ENCODE data around the gene CROCC.
A peak's percentile ranks its signal among the peaks of the same experiment; 100 is the strongest.
"Not testable (repeated sequence)": the region's sequence is repeated elsewhere in the genome, so short reads cannot be mapped to it uniquely, and the experiment has no call there.

Gene CROCC, protein sequence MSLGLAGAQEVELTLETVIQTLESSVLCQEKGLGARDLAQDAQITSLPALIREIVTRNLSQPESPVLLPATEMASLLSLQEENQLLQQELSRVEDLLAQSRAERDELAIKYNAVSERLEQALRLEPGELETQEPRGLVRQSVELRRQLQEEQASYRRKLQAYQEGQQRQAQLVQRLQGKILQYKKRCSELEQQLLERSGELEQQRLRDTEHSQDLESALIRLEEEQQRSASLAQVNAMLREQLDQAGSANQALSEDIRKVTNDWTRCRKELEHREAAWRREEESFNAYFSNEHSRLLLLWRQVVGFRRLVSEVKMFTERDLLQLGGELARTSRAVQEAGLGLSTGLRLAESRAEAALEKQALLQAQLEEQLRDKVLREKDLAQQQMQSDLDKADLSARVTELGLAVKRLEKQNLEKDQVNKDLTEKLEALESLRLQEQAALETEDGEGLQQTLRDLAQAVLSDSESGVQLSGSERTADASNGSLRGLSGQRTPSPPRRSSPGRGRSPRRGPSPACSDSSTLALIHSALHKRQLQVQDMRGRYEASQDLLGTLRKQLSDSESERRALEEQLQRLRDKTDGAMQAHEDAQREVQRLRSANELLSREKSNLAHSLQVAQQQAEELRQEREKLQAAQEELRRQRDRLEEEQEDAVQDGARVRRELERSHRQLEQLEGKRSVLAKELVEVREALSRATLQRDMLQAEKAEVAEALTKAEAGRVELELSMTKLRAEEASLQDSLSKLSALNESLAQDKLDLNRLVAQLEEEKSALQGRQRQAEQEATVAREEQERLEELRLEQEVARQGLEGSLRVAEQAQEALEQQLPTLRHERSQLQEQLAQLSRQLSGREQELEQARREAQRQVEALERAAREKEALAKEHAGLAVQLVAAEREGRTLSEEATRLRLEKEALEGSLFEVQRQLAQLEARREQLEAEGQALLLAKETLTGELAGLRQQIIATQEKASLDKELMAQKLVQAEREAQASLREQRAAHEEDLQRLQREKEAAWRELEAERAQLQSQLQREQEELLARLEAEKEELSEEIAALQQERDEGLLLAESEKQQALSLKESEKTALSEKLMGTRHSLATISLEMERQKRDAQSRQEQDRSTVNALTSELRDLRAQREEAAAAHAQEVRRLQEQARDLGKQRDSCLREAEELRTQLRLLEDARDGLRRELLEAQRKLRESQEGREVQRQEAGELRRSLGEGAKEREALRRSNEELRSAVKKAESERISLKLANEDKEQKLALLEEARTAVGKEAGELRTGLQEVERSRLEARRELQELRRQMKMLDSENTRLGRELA (N-terminal part only)

DNA sequence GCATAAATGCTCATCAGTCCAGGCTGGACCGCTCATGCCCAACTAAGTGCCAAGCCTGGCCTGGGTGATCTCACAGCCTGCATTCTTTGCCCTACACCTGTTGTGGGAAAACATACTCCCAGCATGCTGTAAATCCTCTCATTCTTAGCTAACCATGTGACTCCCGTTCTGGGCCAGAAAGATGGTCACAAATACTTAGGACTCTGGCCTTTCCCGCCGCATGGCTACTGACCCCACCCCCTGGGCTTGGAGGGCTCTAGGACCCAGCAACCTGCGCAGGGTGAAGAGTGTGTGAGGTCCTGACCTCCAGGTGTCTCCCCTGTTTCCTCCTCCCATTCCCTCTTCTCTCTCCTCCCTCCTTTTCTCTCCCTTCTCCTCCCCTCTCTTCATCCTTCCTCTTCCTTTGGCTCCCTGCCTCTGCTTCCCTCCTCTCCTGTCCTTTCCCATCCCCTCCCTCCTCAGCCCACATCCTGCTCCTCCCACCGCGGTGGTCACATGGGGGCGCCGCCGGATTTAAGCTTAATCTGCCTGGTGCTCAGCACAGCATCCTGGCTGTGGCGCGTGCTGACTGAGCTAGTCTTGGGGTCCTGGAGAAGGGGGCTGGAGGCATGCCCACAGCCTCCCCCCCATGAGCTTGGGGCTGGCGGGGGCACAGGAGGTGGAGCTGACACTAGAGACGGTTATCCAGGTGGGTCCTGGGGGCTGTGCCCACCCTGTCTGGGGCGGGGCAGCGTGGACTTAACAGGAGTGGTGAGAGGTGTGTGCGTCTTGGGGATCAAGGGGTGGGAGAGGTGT lies at the start of gene CROCC:
Gene CROCC (plus strand): TSS at position 541 of the 795 bp plus-strand sequence. CDS start 88 bp downstream, at position 629.
- H3K27me3 ChIP-seq (ENCODE audit: low read depth, low read length): no peaks in the 10 kb centered on the region
- H3K4me3 ChIP-seq (ENCODE audit: low read depth in 1 of 2, low read length in 2 of 2): no peak within 1 kb of the TSS
- peaks cover 0 to 8% of the 10 kb centered on the region in 2 donors for H3K4me1 ChIP-seq (ENCODE audit: control insufficient read depth in 1 of 2, insufficient read depth in 2 of 2, low read length in 2 of 2)
- H3K27ac ChIP-seq (ENCODE audit: low read length): no peak within 1 kb of the TSS
- no peaks in the 10 kb centered on the region for H3K9me3 ChIP-seq (ENCODE audit: control insufficient read depth in 1 of 2, low read length in 2 of 2)
- H3K36me3 ChIP-seq (ENCODE audit: control insufficient read depth in 1 of 2, insufficient read depth in 2 of 2, low read length in 2 of 2): no peaks in the 10 kb centered on the region

DNA sequence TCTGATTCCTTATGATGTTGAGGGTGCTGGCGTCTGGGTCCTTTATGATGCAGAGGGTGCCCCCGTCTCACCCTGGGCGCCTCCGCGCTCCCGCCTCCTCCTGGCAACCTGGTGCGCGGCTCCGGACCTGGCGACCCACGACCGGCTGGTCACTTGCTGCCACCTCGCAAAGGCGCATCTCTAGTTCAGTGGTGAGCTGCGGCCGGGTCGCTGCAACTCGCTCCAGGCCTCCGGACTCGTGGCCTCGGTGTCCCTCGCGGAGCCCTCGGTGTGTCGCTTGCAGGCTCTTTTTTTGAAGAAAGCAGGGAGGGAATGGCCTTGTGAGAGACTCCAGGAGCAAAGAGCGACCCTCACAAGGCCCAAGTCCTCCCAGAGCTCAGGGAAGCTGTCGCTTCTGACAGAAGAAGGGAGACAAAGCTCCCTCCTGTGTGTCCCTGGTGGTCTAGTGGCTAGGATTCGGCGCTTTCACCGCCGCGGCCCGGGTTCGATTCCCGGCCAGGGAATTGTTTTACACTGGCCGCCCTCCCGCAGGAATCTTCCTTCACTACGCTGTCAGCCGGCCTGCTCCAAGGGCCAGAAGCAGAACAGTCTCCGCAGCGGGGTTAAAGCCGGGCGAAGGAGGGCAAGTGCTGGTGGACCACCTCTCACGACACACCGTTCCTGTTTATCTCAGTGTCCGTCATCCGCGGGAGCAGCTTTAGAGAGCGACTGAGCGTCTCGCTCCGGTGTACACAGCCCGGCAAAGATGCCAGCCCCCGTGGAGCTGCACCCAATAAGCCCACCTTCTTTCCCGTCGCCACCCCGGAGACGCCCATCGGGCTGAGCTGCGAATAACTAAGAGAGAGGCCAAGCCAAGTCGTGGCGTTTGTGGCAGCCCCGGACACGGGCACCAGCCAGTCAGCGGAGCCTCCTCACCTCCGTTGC lies 49.3 kb upstream of the CROCC start:
- not testable (repeated sequence) for H3K27me3 ChIP-seq (ENCODE audit: low read depth, low read length); H3K27ac ChIP-seq (ENCODE audit: low read length); H3K9me3 ChIP-seq (ENCODE audit: control insufficient read depth in 1 of 2, low read length in 2 of 2); H3K36me3 ChIP-seq (ENCODE audit: control insufficient read depth in 1 of 2, insufficient read depth in 2 of 2, low read length in 2 of 2)
- Histone ChIP-seq H3K4me3 (ENCODE audit: low read depth in 1 of 2, low read length in 2 of 2) (peak overlapping the region in 1 of 2 donors; percentile 45), H3K4me1 (ENCODE audit: control insufficient read depth in 1 of 2, insufficient read depth in 2 of 2, low read length in 2 of 2) (peaks cover 0 to 12% of the 10 kb centered on the region in 2 donors)

DNA sequence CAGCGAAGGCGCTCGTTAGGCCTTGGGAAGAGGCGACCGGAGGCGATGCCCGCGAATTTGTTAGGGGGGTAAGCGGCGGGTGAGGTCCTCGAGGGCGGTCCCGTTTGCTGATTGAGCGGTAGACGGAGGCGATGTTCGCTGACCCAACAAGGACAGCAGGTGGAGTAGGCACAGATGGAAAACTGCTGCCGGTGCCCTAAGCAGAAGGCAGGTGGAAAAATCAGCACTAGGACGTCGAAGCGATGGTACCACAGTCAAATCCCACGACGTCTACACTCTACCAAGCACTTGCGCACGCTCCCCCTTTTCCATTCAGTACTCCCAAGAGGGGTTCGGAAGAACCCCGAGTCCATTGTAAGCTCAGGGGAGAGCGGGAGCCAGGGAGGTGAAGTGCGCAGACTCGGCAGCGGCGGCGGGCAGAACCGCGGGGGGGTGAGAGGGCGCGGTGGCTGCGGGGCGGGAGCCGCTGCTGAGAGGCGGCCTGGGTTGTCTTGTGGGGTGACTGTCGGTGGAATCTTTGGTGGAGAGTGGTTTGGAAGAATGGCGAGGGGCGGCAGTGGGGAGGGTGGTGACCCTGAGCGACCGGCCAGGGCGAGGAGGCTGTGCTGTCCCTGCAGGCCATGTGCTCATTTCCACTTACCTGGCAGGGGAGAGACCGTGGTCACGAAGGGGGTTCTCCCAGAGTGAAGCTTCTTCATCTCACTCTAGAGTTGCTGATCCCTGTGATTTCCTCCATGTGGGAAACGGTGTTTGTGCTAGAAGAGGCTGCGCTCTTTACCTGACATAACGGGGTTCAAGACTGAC lies 48.5 kb upstream of the CROCC start:
- not testable (repeated sequence) for H3K27ac ChIP-seq (ENCODE audit: low read length); H3K9me3 ChIP-seq (ENCODE audit: control insufficient read depth in 1 of 2, low read length in 2 of 2); H3K36me3 ChIP-seq (ENCODE audit: control insufficient read depth in 1 of 2, insufficient read depth in 2 of 2, low read length in 2 of 2); H3K27me3 ChIP-seq (ENCODE audit: low read depth, low read length)
- Histone ChIP-seq H3K4me1 (ENCODE audit: control insufficient read depth in 1 of 2, insufficient read depth in 2 of 2, low read length in 2 of 2) (peaks cover 0 to 12% of the 10 kb centered on the region in 2 donors), H3K4me3 (ENCODE audit: low read depth in 1 of 2, low read length in 2 of 2) (peak overlapping the region in 1 of 2 donors; percentile 45)

DNA sequence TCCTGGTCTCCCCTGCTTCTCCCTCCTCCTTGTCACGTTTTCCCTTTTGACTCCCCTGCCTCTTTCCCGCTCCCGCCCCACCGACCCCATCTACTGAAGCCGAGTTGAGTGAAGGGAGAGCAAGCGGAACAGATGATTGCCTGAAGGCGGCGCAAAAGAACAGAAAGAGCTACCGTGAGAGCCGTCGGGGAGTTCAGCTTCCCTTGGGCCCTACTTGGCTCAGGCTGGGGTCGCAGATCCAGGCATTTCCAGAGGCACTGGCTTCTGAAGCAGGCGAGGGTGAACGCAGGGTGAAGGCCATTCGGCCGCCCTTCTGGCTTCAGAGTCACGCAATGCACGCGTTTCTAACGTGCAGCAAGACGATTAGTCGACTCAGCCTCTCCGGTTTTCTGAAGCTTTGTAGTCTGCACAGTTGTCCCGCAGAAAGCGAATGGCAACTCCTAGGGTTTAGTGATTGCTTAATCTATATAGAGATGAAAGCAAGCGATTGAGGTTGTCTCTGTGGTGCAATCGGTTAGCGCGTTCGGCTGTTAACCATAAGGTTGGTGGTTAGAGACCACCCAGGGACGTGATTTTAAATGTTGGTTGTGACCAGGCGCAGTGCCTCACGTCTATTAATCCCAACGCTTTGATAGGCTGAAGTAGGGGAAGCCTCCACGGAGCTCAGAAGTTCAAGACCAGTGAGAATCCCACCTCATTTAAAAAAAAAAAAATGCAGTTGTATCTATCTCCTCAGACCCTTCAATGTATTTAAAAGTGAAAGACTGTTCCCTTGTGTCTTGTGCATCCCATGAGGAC lies 46.6 kb upstream of the CROCC start:
- not testable (repeated sequence) for H3K36me3 ChIP-seq (ENCODE audit: control insufficient read depth in 1 of 2, insufficient read depth in 2 of 2, low read length in 2 of 2); H3K4me3 ChIP-seq (ENCODE audit: low read depth in 1 of 2, low read length in 2 of 2); H3K9me3 ChIP-seq (ENCODE audit: control insufficient read depth in 1 of 2, low read length in 2 of 2); H3K27me3 ChIP-seq (ENCODE audit: low read depth, low read length); H3K27ac ChIP-seq (ENCODE audit: low read length)
- H3K4me1 ChIP-seq (ENCODE audit: control insufficient read depth in 1 of 2, insufficient read depth in 2 of 2, low read length in 2 of 2): peaks cover 0 to 12% of the 10 kb centered on the region in 2 donors

DNA sequence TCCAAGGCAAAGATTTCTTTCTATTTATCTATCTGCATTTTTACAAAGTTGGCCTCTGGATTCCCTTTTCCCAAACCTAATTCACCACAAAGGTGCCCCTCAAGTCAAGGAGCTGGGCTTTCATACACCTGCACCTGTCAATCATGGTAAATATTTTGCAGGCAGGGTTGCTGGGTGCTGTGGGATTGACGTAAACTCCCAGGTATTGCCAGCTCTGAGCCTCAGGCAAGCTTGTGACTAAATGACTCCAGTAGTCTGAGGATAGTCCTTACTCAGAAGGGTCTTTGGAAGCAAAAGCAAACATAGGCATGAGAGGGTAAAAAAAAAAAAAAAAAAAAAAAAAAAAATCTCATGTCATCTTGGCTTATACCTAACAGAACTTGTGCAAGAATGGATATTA lies 40.0 kb upstream of the CROCC start:
- not testable (repeated sequence) for H3K27me3 ChIP-seq (ENCODE audit: low read depth, low read length); H3K27ac ChIP-seq (ENCODE audit: low read length)

DNA sequence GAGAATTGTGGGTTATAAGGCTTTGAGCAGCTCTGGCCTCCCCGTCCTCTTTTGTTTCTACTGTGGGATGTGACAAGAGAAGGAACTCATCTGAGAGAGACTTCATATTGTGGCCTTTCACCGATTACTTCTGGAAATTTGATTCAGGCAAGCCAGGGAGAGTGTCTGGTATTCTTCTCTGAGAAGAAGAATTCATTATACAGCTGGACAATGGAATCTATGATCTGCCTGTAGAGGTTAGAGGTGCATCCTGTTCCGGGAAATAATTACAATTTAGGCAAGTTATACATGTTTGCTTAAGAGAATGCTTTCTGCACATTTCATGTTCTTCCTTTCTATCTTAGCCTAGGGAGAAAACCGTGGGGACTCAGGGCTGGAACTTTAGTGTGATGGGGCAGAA lies 38.7 kb upstream of the CROCC start:
- Histone ChIP-seq H3K27me3 (ENCODE audit: low read depth, low read length) (no peaks in the 10 kb centered on the region), H3K27ac (ENCODE audit: low read length) (no peak overlapping the region), H3K36me3 (ENCODE audit: control insufficient read depth in 1 of 2, insufficient read depth in 2 of 2, low read length in 2 of 2) (no peaks in the 10 kb centered on the region), H3K9me3 (ENCODE audit: control insufficient read depth in 1 of 2, low read length in 2 of 2) (no peaks in the 10 kb centered on the region), H3K4me1 (ENCODE audit: control insufficient read depth in 1 of 2, insufficient read depth in 2 of 2, low read length in 2 of 2) (no peaks in the 10 kb centered on the region), H3K4me3 (ENCODE audit: low read depth in 1 of 2, low read length in 2 of 2) (no peak overlapping the region)

More for the DNA sequence above, 40.0 kb upstream of the CROCC start:
- not testable (repeated sequence) for H3K4me3 ChIP-seq (ENCODE audit: low read depth in 1 of 2, low read length in 2 of 2); H3K9me3 ChIP-seq (ENCODE audit: control insufficient read depth in 1 of 2, low read length in 2 of 2); H3K4me1 ChIP-seq (ENCODE audit: control insufficient read depth in 1 of 2, insufficient read depth in 2 of 2, low read length in 2 of 2); H3K36me3 ChIP-seq (ENCODE audit: control insufficient read depth in 1 of 2, insufficient read depth in 2 of 2, low read length in 2 of 2)

DNA sequence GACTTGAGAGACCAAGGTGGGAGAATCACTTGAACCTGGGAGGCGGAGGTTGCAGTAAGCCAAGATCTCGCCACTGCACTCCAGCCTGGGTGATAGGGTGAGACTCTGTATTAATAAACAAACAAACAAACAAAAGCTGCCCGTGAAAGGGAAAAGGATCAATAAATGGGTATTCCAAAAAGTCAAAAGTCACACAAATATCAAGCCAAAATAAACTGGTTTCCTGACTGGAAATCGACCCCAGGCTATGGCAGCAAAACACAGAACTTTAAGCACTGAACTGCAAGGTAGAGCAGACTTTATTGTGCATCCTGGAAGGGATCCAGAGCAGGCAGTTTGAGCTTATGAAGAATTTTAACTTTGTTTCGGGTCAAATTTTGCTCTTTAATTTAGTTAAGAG lies 37.2 kb upstream of the CROCC start:
- not testable (repeated sequence) for H3K36me3 ChIP-seq (ENCODE audit: control insufficient read depth in 1 of 2, insufficient read depth in 2 of 2, low read length in 2 of 2); H3K9me3 ChIP-seq (ENCODE audit: control insufficient read depth in 1 of 2, low read length in 2 of 2); H3K27ac ChIP-seq (ENCODE audit: low read length); H3K4me3 ChIP-seq (ENCODE audit: low read depth in 1 of 2, low read length in 2 of 2); H3K27me3 ChIP-seq (ENCODE audit: low read depth, low read length); H3K4me1 ChIP-seq (ENCODE audit: control insufficient read depth in 1 of 2, insufficient read depth in 2 of 2, low read length in 2 of 2)

DNA sequence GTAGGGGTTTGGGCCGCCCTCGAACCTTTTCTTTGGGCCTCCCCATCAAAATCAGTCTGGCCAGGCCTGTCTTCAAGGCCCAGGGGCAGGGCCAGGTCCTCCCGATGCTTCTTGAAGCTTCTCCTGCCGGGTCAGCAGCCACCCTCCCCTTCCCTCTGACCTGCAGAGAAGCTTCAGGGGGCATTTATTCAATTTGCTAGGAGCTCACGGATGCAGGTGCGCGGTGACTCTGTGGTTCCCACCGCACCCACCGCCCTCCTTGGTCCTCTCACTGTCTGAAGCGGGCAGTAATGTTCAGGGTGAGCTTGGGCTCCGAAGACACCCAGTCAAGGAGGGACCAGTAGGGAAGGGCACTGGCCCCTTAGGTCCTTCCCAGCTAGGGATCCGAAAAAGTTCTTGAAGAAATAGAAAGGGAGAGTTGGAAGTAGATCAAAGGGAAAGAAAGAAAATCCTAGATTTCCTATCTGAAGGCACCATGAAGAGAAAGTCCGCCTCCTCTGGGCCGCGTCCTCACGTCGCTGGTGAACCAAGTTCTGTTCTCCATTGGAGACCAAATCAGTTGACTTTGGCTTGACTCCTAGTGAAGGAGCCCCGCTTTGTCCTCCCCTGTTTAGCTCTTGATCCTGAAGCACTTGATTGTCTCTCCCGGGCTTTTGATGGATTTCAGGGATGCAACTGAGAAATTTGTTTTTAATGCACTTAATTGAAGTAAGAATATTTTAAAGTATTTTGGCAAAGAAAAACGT lies 34.7 kb upstream of the CROCC start:
- no peaks in the 10 kb centered on the region for H3K36me3 ChIP-seq (ENCODE audit: control insufficient read depth in 1 of 2, insufficient read depth in 2 of 2, low read length in 2 of 2)
- H3K9me3 ChIP-seq (ENCODE audit: control insufficient read depth in 1 of 2, low read length in 2 of 2): no peaks in the 10 kb centered on the region
- no peaks in the 10 kb centered on the region for H3K4me1 ChIP-seq (ENCODE audit: control insufficient read depth in 1 of 2, insufficient read depth in 2 of 2, low read length in 2 of 2)
- no peak overlapping the region for H3K4me3 ChIP-seq (ENCODE audit: low read depth in 1 of 2, low read length in 2 of 2)
- H3K27ac ChIP-seq (ENCODE audit: low read length): no peak overlapping the region
- H3K27me3 ChIP-seq (ENCODE audit: low read depth, low read length): no peaks in the 10 kb centered on the region
